Esophagus squamous epithelium (tissue), 5 donors: ENCODE measurements around the gene CSRP1. TPM values are rescaled to one million over a fixed set of nuclear protein-coding genes. Genes with fewer than 3 reads are reported as not detected.
"Not testable (repeated sequence)": the region's sequence is repeated elsewhere in the genome, so short reads cannot be mapped to it uniquely, and the experiment has no call there.

Experiments
- DNase-seq: peaks from one replicate; lab custom pipeline; 2025; lab: John Stamatoyannopoulos, UW
- H3K27ac ChIP-seq, 4 donors: fragments of 200-600 bp; sonication (generic); one replicate each; pipeline ENCODE4 v1.5.1; 2016 to 2019; ENCODE audit warnings: mild to moderate bottlenecking in 1 of 4
- H3K27me3 ChIP-seq, 4 donors: fragments of 200-600 bp; sonication (generic); 1 replicate in 3 of 4; 2 replicates in 1 of 4; pipeline versions ENCODE4 v1.5.1 to v1.6.0; 2017 to 2021; ENCODE audit warnings: antibody characterized with exemption in 1 of 4
- H3K36me3 ChIP-seq, 3 donors: fragments of 200-600 bp; sonication (generic); one replicate each; pipeline ENCODE4 v1.5.1; 2016 to 2019
- H3K4me1 ChIP-seq, 3 donors: fragments of 200-600 bp; sonication (generic); one replicate each; pipeline ENCODE4 v1.5.1; 2017 to 2019
- H3K4me3 ChIP-seq, 4 donors: fragments of 200-600 bp; sonication (generic); 1 replicate in 3 of 4; 2 replicates in 1 of 4; pipeline ENCODE4 v1.5.1; 2016 to 2019; ENCODE audit warnings: mild to moderate bottlenecking in 2 of 4, moderate library complexity in 1 of 4
- H3K9me3 ChIP-seq, 3 donors: fragments of 200-600 bp; sonication (generic); one replicate each; pipeline ENCODE4 v1.5.1; 2016 to 2019
- CTCF ChIP-seq, 6 experiments: fragments of 450-650 bp in 4 of 6; fragments of 200-600 bp in 2 of 6; sonication (generic) in 2 of 6; IDR thresholded peaks; one replicate each; pipeline ENCODE4 v1.5.1; 2016 to 2019; ENCODE audit warnings: antibody characterized with exemption in 6 of 6, mild to moderate bottlenecking in 4 of 6, moderate library complexity in 4 of 6
- POLR2A ChIP-seq, 4 donors: fragments of 450-650 bp; IDR thresholded peaks; one replicate each; pipeline ENCODE4 v1.6.1; 2017; ENCODE audit warnings: antibody characterized with exemption in 4 of 4, mild to moderate bottlenecking in 4 of 4, moderate library complexity in 3 of 4
- WGBS, 2 donors: methylation state at CpG; one replicate each; pipeline ENCODE4 v1.1.5; 2018; 5-methylcytosine and 5-hydroxymethylcytosine counted together
- intact Hi-C: fragments of 100-400 bp; cut with DNase I; formaldehyde crosslinking; loops from one replicate; pipeline ENCODE4 v1.15.0; 2022
- total RNA-seq, 4 donors: library from RNA; depleted of rRNA; stranded (reverse); fragments of >200 nt; gene quantifications; one replicate each; pipeline ENCODE4 v1.1.0, GENCODE V29; 2016
- donor health status: DM: yes; HTN: yes; CAD: no.

The CSRP1 gene
- total RNA-seq, 4 donors from 2014 or later, result 243 to 1,044 (median 363) TPM

DNA sequence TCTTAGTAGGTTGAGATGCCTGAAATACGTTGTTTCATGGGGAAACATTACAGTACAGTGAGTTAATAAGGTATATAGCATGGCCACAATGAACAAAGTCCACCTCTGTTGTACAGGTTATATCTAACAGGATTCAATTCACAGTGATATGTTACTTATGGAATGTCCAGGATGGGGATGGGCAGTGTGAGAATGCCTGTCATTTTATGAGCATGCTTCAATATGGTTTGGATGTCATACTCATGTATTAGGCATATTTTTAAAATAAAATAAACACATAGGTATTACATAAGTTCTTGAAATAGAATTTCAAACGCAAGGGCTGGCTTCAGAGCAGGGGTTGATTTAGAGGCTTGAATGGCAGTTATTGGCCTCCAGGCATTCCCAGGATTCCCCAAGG, 31.8 kb downstream of the CSRP1 start:
- TF ChIP-seq CTCF (IDR thresholded peaks at IDR 0.05), result no peak
- no peak for TF ChIP-seq POLR2A (IDR thresholded peaks at IDR 0.05)
- H3K36me3 ChIP-seq, result no peaks in the 10 kb centered on the region
- H3K4me3 ChIP-seq, result no peak overlapping the region
- H3K27me3 ChIP-seq, result no peaks in the 10 kb centered on the region
- peaks cover 7 to 74% (median 36%) of the 10 kb centered on the region in 3 donors for H3K4me1 ChIP-seq
- intact Hi-C loops, result no loop called here
- H3K9me3 ChIP-seq, result no peaks in the 10 kb centered on the region
- DNase-seq, result no peak
- 37 to 42% methylated on average over 2 of the region's 2 CpGs for WGBS, 2 donors
- peak overlapping the region in 2 of 4 donors; percentile 92 to 93 for H3K27ac ChIP-seq

- Histone ChIP-seq H3K9me3 (no peaks in the 10 kb centered on the region), H3K27me3 (peaks cover 0 to 14% (median 0%) of the 10 kb centered on the region in 4 donors), H3K36me3 (no peaks in the 10 kb centered on the region), H3K4me1 (peaks cover 14 to 72% (median 41%) of the 10 kb centered on the region in 3 donors), H3K27ac (no peak overlapping the region), H3K4me3 (no peak overlapping the region)
- TF ChIP-seq POLR2A (IDR thresholded peaks at IDR 0.05), result no peak
- no peak for TF ChIP-seq CTCF (IDR thresholded peaks at IDR 0.05)
- no peak for DNase-seq
- intact Hi-C loops, result no loop called here
- WGBS, 2 donors, result 93 to 96% methylated on average over 2 of the region's 2 CpGs
Measured at GRCh38 chr1:201473296-201473695, 33.6 kb downstream of the CSRP1 start.

GRCh38 chr1:201472321-201472720, 34.6 kb downstream of the CSRP1 start:
- WGBS, 2 donors, result 73 to 76% methylated on average over 3 to 4 of the region's 8 CpGs
- not testable (repeated sequence) for H3K27ac ChIP-seq

GRCh38 chr1:201471772-201472171, 35.2 kb downstream of the CSRP1 start:
- H3K36me3 ChIP-seq, result no peaks in the 10 kb centered on the region
- intact Hi-C loops, result no loop called here
- TF ChIP-seq POLR2A (IDR thresholded peaks at IDR 0.05) (no peak), CTCF (IDR thresholded peaks at IDR 0.05) (no peak)
- H3K4me1 ChIP-seq, result peaks cover 17 to 71% (median 36%) of the 10 kb centered on the region in 3 donors
- H3K4me3 ChIP-seq, result no peak overlapping the region
- WGBS, 2 donors, result 16 to 46% methylated on average over 3 of the region's 3 CpGs
- no peaks in the 10 kb centered on the region for H3K9me3 ChIP-seq
- no peak for DNase-seq
- H3K27me3 ChIP-seq, result peaks cover 0 to 20% (median 0%) of the 10 kb centered on the region in 4 donors
- peak overlapping the region in 2 of 4 donors; percentile 36 to 55 for H3K27ac ChIP-seq

More at GRCh38 chr1:201472321-201472720, 34.6 kb downstream of the CSRP1 start:
- H3K36me3 ChIP-seq, H3K9me3 ChIP-seq, DNase-seq, H3K4me3 ChIP-seq, intact Hi-C loops: not testable (repeated sequence)
- Histone ChIP-seq H3K4me1 (peaks cover 14 to 71% (median 37%) of the 10 kb centered on the region in 3 donors), H3K27me3 (peaks cover 0 to 20% (median 0%) of the 10 kb centered on the region in 4 donors)

- WGBS, 2 donors, result 63 to 85% methylated on average over 3 to 4 of the region's 4 CpGs
- TF ChIP-seq CTCF (IDR thresholded peaks at IDR 0.05), result no peak
- no peak for TF ChIP-seq POLR2A (IDR thresholded peaks at IDR 0.05)
- intact Hi-C loops, result no loop called here
- Histone ChIP-seq H3K9me3 (no peaks in the 10 kb centered on the region), H3K27ac (peak overlapping the region in 3 of 4 donors; percentile 93 to 98 (median 97)), H3K36me3 (peaks cover 1 to 5% (median 3%) of the 10 kb centered on the region in 3 donors), H3K4me3 (no peak overlapping the region), H3K4me1 (peaks cover 27 to 71% (median 40%) of the 10 kb centered on the region in 3 donors), H3K27me3 (peaks cover 0 to 20% (median 0%) of the 10 kb centered on the region in 4 donors)
- no peak for DNase-seq
Measured at GRCh38 chr1:201470581-201470980, 36.3 kb downstream of the CSRP1 start.
